Measurements from ENCODE around the gene PACRG. TPM values are rescaled to one million over a fixed set of nuclear protein-coding genes. Genes with fewer than 3 reads are reported as not detected.

The PACRG gene
- total and polyA plus RNA-seq, 2 of the 8 experiments (the other 6 are each of a cell fraction or from before 2014, with no cell fraction given): 0.44 to 0.54 TPM

- Histone ChIP-seq H3K4ac (replicated peaks; ENCODE audit: insufficient read length, low read depth, low read length) (no peak overlapping the region), H3K23ac (ENCODE audit: insufficient read length) (no peak overlapping the region), H3K56ac (replicated peaks; ENCODE audit: insufficient read length, low read depth, low read length) (no peak overlapping the region), H2BK5ac (ENCODE audit: low read depth, low read length) (no peak overlapping the region), H2BK20ac (ENCODE audit: low read length) (no peak overlapping the region), H2AK5ac (ENCODE audit: low read depth, low read length) (no peak overlapping the region), H4K91ac (replicated peaks; ENCODE audit: insufficient read length, low read length) (no peak overlapping the region), H4K8ac (ENCODE audit: extremely low read depth, insufficient read depth, low read length) (no peak overlapping the region), H4K5ac (ENCODE audit: insufficient read length, low read depth, low read length) (no peak overlapping the region), H3K4me1 (replicated peaks in 1 of 4; ENCODE audit: control insufficient read depth in 3 of 4, insufficient read depth in 4 of 4, low read length in 3 of 4) (peaks cover 0 to 3% (median 0%) of the 10 kb centered on the region in 4 experiments; a peak in 2 of 7 replicates), H3K79me1 (ENCODE audit: low read depth, low read length) (no peaks in the 10 kb centered on the region), H2AFZ (ENCODE audit: low read length) (no peak overlapping the region), H3K79me2 (ENCODE audit: control insufficient read depth in 1 of 2, insufficient read depth in 2 of 2, low read length in 2 of 2) (no peaks in the 10 kb centered on the region), H3K27ac (ENCODE audit: low read depth, low read length) (no peak overlapping the region), H3K36me3 (ENCODE audit: control insufficient read depth in 2 of 4, insufficient read depth in 4 of 4, low read length in 3 of 4) (no peaks in the 10 kb centered on the region), H2BK15ac (ENCODE audit: low read length) (no peak overlapping the region), H3K23me2 (ENCODE audit: low read depth, low read length) (no peaks in the 10 kb centered on the region), H3K9ac (replicated peaks in 1 of 4; ENCODE audit: extremely low read depth in 1 of 4, low read depth in 3 of 4, low read length in 3 of 4) (no peak overlapping the region), H3K27me3 (replicated peaks in 1 of 4; ENCODE audit: control insufficient read depth in 3 of 4, extremely low read depth in 1 of 4, insufficient read depth in 3 of 4, low read length in 3 of 4) (no peaks in the 10 kb centered on the region), H3K4me2 (ENCODE audit: insufficient read depth in 1 of 2, low read depth in 2 of 2, low read length in 2 of 2) (no peak overlapping the region), H2BK12ac (ENCODE audit: low read depth, low read length) (no peak overlapping the region), H3K18ac (ENCODE audit: extremely low read depth, low read length) (no peak overlapping the region), H3K9me3 (ENCODE audit: insufficient read depth in 2 of 2, low read depth in 1 of 2, low read length in 1 of 2) (no peaks in the 10 kb centered on the region), H3K14ac (ENCODE audit: insufficient read length) (no peak overlapping the region), H3K4me3 (ENCODE audit: extremely low read depth in 1 of 4, insufficient read depth in 2 of 4, low read depth in 3 of 4, low read length in 4 of 4) (no peak overlapping the region), H4K20me1 (replicated peaks in 1 of 2; ENCODE audit: control insufficient read depth in 1 of 2, insufficient read depth in 2 of 2, low read length in 2 of 2) (no peaks in the 10 kb centered on the region), H2BK120ac (replicated peaks; ENCODE audit: low read depth, low read length) (no peak overlapping the region)
- FAIRE-seq: no peak
- CTCF ChIA-PET (ENCODE audit: partially characterized antibody): no interaction called here
- POLR2A ChIA-PET (ENCODE audit: partially characterized antibody): no interaction called here
- TF ChIP-seq FOSL1 (IDR thresholded peaks at IDR 0.05; ENCODE audit: insufficient read depth, low read depth, low read length): no peak
- no peak for TF ChIP-seq GTF2F1 (IDR thresholded peaks at IDR 0.05; ENCODE audit: borderline replicate concordance, low read depth, low read length)
- TF ChIP-seq YY1 (IDR thresholded peaks at IDR 0.05; ENCODE audit: low read depth, low read length): no peak
- TF ChIP-seq NANOG (IDR thresholded peaks at IDR 0.05; ENCODE audit: insufficient read depth, low read depth, low read length, poor library complexity, severe bottlenecking): no peak
- no peak for TF ChIP-seq KDM4A (IDR thresholded peaks at IDR 0.05; ENCODE audit: low read depth, low read length, severe bottlenecking)
- no peak for TF ChIP-seq SIRT6 (IDR thresholded peaks at IDR 0.05; ENCODE audit: low read length)
- WGBS, 2 experiments (ENCODE audit: extremely low coverage in 1 of 2, insufficient coverage in 1 of 2, insufficient read length in 1 of 2, insufficient replicate concordance in 2 of 2, low coverage in 1 of 2, low lambda C conversion rate in 2 of 2, missing lambda C conversion rate in 1 of 2): 100% methylated on average over 7 of the region's 9 CpGs; no CpG with 5 or more reads in 1 of the 2 experiments
- no peak for DNase-seq (ENCODE audit: low read depth in 1 of 2, low spot score in 2 of 2)
Measured at GRCh38 chr6:163230901-163231300, 503.1 kb downstream of the PACRG start.
